Measurements from ENCODE around the gene CCDC117.
A peak's percentile ranks its signal among the peaks of the same experiment; 100 is the strongest.
"Not testable (repeated sequence)": the region's sequence is repeated elsewhere in the genome, so short reads cannot be mapped to it uniquely, and the experiment has no call there.

CCDC117 gene

DNA sequence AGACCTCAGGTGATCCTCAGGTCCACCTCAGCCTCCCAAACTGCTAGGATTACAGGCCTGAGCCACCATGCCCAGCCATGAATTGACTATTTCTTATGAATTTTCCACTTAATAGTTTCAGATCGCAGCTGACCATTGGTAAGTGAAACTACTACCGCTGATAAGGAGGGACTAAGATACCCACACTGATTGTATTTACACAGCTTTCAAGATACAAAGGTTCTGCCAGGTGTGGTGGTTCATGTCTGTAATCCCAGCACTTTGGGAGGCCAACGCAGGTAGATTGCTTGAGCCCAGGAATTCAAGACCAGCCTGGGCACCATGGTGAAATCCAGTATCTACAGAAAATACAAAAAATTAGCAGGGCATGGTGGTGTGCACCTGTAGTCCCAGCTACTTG is 34.8 kb upstream of the CCDC117 start:
- TF ChIP-seq, protein P1, sequence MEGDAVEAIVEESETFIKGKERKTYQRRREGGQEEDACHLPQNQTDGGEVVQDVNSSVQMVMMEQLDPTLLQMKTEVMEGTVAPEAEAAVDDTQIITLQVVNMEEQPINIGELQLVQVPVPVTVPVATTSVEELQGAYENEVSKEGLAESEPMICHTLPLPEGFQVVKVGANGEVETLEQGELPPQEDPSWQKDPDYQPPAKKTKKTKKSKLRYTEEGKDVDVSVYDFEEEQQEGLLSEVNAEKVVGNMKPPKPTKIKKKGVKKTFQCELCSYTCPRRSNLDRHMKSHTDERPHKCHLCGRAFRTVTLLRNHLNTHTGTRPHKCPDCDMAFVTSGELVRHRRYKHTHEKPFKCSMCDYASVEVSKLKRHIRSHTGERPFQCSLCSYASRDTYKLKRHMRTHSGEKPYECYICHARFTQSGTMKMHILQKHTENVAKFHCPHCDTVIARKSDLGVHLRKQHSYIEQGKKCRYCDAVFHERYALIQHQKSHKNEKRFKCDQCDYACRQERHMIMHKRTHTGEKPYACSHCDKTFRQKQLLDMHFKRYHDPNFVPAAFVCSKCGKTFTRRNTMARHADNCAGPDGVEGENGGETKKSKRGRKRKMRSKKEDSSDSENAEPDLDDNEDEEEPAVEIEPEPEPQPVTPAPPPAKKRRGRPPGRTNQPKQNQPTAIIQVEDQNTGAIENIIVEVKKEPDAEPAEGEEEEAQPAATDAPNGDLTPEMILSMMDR (IDR thresholded peaks at IDR 0.05; ENCODE audit: insufficient read depth, missing control alignments): no peak
- FAIRE-seq (no peak), DNase-seq (ENCODE audit: insufficient read length, low spot score) (no peak)

DNA sequence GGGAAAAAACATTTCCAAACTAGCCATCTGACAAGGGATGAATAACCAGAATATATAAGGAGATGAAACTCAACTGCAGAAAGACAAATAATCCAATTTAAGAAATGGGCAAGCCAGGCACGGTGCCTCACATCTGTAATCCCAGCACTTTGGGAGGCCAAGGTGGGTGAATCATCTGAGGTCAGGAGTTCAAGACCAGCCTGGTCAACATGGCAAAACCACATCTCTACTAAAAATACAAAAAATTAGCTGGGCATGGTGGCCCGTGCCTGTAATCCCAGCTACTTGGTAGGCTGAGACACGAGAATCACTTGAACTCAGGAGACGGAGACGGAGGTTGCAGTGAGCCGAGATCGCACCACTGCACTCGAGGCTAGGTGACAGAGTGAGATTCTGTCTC is 33.6 kb upstream of the CCDC117 start:
- not testable (repeated sequence) for FAIRE-seq; DNase-seq (ENCODE audit: insufficient read length, low spot score)

DNA sequence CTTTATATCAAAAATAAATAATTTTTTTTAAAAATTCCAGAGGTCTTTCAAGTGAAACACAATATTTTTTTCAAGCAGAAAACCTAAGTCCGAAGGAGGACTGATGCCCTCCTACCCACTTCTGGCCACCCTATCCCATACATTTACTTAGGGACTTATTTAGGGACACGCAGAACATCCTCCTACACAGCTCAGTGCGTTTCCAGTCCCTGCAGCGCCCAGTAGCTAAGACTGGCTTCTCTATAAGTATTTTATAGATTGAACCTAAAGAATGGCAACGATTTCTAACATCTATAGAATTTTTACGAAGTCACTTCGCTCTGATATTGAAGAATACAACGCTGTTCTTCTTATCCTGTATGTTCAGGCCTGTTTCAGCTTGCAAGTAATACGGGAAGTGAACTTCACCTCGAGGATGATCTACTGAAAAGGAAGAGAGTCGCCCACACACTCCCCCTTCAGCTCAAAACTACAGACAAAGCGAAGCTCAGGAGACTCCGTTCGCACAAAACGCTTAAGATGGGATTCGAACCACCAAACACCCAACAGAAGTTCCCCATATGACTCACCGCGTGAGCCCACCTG is 31.2 kb upstream of the CCDC117 start:
- no peak for FAIRE-seq
- DNase-seq (ENCODE audit: insufficient read length, low spot score): no peak
- TF ChIP-seq, protein P1 (IDR thresholded peaks at IDR 0.05; ENCODE audit: insufficient read depth, missing control alignments): no peak

DNA sequence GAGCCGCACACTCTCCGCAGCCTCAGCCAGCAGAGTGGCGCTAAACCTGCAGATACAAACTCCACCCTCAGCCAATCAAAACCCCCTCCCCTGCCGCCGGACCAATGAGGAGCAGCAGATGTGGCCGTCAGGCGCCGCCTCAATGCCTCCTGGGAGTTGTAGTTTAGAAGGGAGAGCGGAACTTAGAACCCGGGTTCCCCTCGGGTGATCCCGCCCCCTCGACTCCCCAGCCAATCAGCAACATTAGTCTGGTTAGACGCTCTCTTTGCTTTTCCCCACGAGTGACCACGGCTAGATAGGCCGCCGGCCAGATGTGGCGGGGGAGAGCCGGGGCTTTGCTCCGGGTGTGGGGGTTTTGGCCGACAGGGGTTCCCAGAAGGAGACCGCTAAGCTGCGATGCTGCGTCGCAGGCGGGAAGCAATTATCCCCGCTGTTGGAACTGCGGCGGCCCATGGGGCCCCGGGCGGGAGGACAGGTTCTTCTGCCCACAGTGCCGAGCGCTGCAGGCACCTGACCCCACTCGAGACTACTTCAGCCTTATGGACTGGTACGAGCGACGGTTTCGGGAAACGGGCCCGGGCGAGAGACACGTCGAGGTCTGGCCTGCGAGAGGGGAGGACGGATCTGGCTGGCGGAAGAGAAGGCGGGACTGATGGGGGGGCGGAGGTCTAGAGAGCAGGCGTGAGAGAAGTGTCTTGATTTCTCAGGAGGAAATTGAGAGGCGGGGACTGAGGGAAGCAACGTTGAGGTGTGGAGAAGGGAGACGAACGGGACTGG is 30.5 kb upstream of the CCDC117 start, which contains the start of the genes CHEK2 and HSCB:
CHEK2 (minus strand) TSS at position 36 of the 777 bp plus-strand sequence. CDS start 7,099 bp downstream, outside the sequence.
HSCB (plus strand) TSS at position 255 of the 777 bp plus-strand sequence; CDS start at position 312, 57 bp downstream.
- TF ChIP-seq, protein P1 (IDR thresholded peaks at IDR 0.05; ENCODE audit: insufficient read depth, missing control alignments): peak; percentile 21
- FAIRE-seq (no peak), DNase-seq (ENCODE audit: insufficient read length, low spot score) (peak; percentile 40)

DNA sequence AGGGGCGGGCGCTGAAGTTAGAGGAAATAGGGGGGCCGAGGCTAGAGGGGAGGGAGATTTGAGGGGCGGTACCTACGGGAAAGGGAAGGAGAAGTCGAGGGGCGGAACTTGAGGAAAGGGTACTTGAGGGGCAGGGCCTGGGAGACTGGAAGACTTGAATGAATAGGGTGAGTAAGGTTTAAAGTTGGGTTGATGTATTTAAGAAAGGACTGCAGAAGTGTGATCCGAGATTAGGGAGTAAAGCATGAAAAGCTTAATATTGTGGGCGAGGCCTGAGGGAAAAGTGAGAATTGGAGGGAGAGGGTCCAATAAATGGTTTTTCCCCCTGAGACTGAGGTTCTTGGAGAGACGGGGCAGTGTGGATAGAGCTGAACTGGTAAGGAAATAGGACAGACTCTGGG is 29.9 kb upstream of the CCDC117 start:
- no peak for DNase-seq (ENCODE audit: insufficient read length, low spot score)
- TF ChIP-seq, protein P1 (IDR thresholded peaks at IDR 0.05; ENCODE audit: insufficient read depth, missing control alignments): no peak
- FAIRE-seq: no peak

DNA sequence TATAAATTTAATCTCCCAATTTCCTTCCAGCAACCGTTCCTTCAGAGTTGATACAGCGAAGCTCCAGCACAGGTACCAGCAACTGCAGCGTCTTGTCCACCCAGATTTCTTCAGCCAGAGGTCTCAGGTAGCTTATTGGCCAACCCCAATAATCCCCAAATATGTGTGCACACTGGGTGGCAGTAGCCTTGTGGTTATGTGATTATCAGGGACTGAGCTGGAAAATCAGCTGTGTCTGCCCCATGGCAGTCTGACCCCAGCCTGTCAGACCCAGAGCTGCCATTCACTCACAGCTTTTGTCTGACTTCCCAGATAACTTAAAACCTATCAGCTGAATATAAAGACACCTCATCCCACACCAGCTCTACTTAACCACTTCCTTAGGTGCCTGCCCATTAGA is 28.6 kb upstream of the CCDC117 start:
- no peak for FAIRE-seq
- TF ChIP-seq, protein P1 (IDR thresholded peaks at IDR 0.05; ENCODE audit: insufficient read depth, missing control alignments): no peak
- DNase-seq (ENCODE audit: insufficient read length, low spot score): no peak

DNA sequence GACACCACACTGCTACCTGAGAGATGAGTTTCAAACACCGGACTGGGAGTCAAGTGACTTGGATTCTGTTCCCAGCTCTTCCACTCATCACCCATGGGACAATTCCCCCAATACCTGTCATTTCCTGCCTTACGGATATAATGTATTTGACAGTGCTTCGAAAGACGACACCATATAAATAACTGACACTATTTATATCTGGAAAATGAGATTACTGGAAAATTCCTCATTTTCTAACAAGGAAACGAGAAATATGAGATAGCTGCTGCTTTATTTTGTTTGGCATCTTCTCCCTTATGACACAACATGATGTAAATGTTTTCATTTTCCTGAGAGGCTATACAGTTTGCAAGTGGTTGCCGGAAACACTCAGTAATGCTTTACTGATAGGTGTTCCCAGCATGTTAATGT is 22.0 kb upstream of the CCDC117 start:
- no peak for DNase-seq (ENCODE audit: insufficient read length, low spot score)
- TF ChIP-seq, protein P1 (IDR thresholded peaks at IDR 0.05; ENCODE audit: insufficient read depth, missing control alignments): no peak
- FAIRE-seq: no peak

DNA sequence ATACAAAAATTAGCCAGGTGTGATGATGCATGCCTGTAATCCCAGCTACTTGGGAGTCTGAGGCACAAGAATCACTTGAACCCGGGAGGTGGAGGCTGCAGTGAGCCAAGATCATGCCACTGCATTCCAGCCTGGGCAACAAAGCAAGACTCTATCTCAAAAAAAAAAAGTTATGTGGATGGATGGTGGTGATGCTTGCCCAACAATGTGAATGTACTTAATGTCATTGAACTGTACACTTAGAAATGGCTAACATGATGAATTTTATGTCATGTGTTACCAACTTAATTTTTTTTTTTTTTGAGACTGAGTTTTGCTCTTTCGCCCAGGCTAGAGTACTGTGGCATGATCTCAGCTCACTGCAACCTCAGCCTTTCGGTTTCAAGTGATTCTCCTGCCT is 18.0 kb upstream of the CCDC117 start:
- not testable (repeated sequence) for FAIRE-seq; DNase-seq (ENCODE audit: insufficient read length, low spot score)
